NCI-H774 (cell line): Measurements from ENCODE around the gene ARCN1.

Source experiments
- DNase-seq: peaks from one replicate; lab custom pipeline; 2025; lab: John Stamatoyannopoulos, UW

Gene ARCN1

GRCh38 chr11:118621784-118622375 is 49.7 kb downstream of the ARCN1 start:
- no peak for DNase-seq

DNA sequence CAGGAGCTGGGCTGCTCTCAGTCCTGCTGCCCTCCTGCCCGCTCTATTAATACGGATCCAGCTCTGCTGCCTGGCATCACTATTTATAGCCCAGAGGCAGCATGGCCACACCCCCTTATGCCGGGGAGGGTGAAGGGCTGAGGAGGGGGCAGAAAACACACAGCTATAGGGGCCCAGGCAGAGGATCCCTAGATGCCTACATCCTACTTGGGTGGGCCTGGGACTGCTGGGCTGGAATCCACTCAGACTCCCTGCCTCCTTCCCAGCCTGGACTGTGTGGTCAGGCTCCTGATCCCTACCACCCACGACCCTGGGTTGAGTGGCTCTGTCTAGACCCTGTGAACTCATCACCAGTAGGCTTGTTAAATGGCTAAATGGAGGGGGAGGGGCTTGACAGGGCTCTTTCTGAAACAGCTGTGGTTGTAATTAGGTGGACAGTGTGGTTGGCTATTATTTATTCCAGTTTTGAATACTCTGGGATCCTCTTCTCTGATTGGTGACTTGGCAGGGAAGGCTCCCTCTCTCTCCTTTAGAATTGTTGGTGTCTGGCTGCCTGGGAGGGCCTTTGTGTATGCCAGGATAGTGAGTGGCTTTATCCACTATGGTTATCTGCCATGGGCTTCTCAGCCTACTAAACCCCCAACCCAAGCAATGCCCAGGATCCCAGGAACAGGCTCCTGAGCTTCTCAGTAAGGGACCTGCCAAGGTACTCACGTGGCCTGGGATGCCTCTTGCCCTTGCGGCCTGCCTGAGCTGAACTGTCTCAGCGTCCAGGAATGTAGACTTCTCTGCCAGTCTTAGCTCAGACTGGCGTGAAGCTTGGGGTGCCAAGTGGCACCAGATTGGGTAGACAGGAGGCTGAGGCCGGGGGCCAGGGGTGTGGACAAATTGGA is 50.4 kb downstream of the ARCN1 start:
- peak; percentile 84 for DNase-seq

GRCh38 chr11:118623269-118623655 is 51.1 kb downstream of the ARCN1 start:
- peak; percentile 82 for DNase-seq

DNA sequence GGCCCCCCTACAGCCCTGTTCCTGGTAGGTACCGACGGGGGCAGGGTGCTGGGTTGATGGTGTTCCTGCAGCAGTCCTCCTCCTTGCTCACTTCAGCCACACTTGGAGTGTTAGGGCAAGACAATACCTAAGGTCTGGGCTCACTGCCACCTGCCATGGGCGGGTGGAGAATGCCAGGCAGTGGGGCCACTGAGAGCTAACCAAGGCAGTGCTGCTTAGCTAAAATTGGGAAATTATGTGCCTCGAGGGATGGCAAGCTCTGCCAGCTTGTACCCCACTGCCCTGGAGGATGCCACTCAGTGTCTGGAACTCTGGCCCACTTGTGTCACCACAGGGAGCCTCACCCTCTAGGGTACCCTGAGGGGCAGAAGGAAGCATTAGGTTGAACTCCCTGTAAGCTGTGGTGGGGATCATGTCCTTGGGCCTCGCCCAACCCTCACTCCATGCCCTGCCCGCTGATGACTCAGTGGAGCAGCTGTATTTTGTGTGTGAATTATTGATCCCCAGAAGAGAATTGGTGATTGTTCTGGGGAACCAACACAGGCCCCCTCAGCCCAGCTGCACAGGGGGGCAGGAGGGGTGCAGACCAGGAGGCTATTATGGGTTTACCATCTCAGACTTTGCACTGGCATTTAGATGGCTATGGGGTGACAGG is 53.0 kb downstream of the ARCN1 start:
- no peak for DNase-seq

- DNase-seq, result peak; percentile 37
Measured at GRCh38 chr11:118625976-118626375, 53.8 kb downstream of the ARCN1 start.

GRCh38 chr11:118627566-118627965 is 55.4 kb downstream of the ARCN1 start:
- DNase-seq, result no peak

GRCh38 chr11:118628031-118628430 is 55.8 kb downstream of the ARCN1 start:
- no peak for DNase-seq

- no peak for DNase-seq
Measured at GRCh38 chr11:118628432-118628831, 56.2 kb downstream of the ARCN1 start.

DNA sequence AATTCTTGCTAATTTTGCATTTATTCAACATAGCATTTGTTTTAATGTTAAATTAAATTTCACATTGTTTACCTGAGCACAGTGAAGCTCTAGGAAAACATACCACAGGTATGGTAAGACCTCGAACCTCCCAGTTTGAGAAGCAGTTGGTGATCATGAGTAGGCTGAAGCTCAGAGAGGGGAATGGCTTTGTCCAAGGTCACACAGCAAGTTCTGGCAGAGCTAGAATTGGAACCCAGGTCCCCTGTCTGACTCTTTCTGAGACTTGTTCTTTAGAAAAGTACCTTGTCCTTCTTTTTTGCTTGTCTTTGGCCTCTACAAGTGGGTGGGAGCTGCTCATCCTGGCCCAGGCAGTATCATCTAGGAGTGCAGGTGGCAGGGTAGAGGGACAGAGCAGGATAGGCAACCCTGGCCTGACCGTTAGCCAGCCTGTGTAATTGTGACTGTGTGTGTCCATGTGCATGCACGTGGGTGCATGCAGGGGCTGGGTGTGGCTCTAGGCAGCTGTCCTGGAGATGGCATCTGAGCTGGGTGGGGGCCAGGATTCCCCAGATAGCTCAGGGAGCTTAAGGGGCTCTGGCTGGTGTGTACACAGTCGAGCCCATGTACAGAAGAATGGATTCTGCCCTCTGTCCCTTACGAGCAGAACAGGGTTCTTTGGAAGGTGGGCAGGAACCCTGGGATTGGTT is 56.8 kb downstream of the ARCN1 start:
- no peak for DNase-seq

DNA sequence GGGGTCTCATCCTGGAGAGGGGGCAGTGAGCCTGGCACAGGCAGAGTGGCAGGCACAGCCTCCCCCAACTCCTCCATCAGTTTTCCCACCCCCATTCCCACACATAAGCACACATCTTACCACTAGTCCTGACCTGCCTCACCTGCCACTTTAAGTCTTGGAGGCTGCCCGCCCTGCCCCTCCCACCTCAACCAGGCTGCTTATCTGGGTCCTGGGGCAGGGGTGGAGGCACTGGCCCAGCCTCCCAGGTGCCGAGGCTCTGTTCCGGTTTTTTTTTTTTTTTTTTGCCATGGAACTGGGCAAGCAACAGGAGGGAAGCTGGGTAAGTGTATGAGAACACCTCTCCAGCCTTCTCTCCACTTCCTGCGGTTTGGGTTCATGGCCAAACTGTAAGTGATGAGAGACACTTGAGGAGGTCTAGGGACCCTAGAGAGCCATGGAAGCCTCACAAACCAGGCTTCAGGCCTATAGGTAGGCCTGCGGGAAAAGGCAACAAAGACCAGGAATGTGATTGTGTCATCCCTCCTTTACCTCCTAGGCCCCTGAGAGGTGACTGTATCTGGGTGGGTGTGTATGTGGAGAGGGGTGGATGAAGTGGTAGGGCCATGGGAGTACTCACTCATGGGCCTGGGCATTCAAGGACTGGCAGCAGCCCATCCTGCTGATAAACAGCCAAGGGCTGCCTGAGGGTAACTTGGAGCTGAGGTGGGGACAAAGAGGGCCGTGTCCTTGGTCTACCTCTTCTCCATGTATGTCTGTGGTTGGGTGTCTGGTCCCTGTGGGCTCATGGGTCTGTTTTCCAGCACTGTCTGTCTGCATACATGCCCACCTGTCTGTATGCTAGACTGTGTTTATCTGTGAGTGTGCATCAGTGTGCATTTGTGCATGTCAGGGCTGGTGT is 57.8 kb downstream of the ARCN1 start:
- DNase-seq, result no peak

GRCh38 chr11:118631142-118631909 is 59.1 kb downstream of the ARCN1 start:
- DNase-seq, result no peak

- no peak for DNase-seq
Measured at GRCh38 chr11:118632577-118633318, 60.5 kb downstream of the ARCN1 start.

- no peak for DNase-seq
Measured at GRCh38 chr11:118633319-118633690, 61.1 kb downstream of the ARCN1 start.

GRCh38 chr11:118633979-118634378 is 61.8 kb downstream of the ARCN1 start:
- no peak for DNase-seq

DNA sequence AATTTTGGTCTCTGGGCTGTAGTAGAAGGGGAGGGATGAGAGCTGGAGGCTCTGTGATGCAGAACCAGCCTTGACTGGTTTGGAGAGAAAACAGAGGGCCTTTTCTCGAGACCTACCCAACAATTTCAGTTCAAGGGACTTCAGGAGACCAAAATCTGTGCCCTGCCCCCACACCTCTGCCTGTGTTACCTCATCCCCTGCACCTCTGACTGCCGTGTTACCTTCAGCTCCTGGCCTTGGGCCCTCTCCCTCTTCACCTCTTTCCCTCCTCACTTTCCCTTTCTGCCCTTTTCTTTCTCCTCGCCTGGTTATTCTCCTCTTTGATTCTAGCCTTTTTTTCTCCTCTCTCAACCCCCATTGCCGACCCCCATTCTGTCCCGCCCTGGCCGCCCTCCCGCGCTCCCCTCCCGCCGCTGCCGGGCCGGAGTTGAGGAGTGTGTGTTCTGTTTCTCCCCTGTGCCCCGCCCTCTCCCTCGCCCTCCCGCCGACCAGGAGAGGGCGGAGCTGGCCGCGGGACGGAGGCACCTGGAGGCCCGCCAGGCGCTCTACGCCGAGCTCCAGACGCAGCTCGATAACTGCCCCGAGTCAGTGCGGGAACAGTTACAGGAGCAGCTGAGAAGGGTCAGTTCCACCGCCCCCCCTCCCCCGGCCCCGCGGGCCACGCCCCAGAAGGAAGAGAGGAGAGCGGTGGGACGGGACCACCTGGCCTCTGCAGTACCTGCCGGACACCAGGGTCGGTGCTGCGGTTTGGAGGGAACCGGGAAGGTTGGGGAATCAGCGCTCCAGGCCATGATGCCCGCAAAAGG is 62.4 kb downstream of the ARCN1 start:
- DNase-seq, result peak; percentile 82

- DNase-seq, result no peak
Measured at GRCh38 chr11:118635237-118635591, 63.0 kb downstream of the ARCN1 start.

DNA sequence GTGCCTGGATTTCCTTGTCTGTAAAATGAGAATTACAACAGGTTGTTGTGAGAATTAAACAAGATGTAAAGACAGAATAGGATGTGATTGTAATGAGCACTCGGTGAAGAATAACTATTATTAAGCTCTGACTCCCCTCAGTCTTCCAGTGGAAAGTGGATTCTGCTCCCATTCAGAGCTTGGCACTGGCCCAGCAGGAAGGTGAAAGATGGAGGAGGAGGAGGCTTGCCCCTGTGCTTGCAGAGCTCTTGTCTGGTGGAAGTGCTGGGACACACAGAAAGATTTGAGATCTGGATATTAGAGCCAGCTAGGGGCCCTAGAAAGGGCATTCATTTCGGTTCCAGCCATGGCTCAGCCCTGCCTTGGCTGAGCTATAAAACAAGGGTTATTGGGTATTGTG is 63.4 kb downstream of the ARCN1 start:
- DNase-seq, result no peak

GRCh38 chr11:118636569-118637290 is 64.5 kb downstream of the ARCN1 start:
- DNase-seq, result no peak

DNA sequence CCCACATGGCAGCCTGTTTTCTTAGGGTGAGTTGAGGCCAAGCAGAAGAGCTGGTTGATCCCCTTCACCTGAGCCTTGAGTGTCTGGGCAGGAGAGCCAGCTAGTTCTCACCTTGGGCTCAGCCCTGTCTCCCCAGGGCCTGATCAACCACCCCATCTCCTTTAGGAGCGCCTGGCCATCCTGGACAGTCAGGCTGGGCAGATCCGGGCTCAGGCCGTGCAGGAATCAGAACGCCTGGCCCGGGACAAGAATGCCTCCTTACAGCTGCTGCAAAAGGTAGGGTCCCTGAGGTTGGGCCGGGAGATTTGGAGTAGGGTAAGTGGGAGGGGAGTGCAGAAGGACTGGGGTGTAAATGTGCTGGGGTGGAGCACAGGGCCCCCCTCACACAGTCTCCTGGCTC is 66.5 kb downstream of the ARCN1 start:
- DNase-seq, result no peak
